Measurements from ENCODE around the gene SULT1A1.
"Not testable (repeated sequence)": the region's sequence is repeated elsewhere in the genome, so short reads cannot be mapped to it uniquely, and the experiment has no call there.

DNA sequence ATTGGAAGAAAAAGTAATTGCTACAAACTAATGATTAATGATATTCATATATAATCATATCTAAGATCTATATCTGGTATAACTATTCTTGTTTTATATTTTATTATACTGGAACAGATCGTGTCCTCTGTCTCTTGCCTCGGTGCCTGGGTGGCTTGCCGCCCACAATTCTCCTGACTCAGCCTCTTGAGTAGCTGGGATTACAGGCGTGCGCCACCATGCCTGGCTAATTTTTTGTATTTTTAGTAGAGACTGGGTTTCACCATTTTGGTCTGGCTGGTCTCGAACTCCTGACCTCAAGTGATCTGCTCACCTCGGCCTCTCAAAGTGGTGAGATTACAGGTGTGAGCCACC is 6.4 kb upstream of the SULT1A1 start:
- TF ChIP-seq, protein P1, sequence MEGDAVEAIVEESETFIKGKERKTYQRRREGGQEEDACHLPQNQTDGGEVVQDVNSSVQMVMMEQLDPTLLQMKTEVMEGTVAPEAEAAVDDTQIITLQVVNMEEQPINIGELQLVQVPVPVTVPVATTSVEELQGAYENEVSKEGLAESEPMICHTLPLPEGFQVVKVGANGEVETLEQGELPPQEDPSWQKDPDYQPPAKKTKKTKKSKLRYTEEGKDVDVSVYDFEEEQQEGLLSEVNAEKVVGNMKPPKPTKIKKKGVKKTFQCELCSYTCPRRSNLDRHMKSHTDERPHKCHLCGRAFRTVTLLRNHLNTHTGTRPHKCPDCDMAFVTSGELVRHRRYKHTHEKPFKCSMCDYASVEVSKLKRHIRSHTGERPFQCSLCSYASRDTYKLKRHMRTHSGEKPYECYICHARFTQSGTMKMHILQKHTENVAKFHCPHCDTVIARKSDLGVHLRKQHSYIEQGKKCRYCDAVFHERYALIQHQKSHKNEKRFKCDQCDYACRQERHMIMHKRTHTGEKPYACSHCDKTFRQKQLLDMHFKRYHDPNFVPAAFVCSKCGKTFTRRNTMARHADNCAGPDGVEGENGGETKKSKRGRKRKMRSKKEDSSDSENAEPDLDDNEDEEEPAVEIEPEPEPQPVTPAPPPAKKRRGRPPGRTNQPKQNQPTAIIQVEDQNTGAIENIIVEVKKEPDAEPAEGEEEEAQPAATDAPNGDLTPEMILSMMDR (IDR thresholded peaks at IDR 0.05 in 8 of 11, conservative IDR thresholded peaks at IDR 0.05 in 3 of 11) = not testable (repeated sequence)
- not testable (repeated sequence) for TF ChIP-seq POLR2A (IDR thresholded peaks at IDR 0.05)
